ENCODE data around the gene PLA2G2A. TPM values are rescaled to one million over a fixed set of nuclear protein-coding genes. Genes with fewer than 3 reads are reported as not detected.

The PLA2G2A gene
- total and polyA plus RNA-seq, 2 of the 8 experiments (the other 6 are each of a cell fraction or from before 2014, with no cell fraction given): 0.69 to 3.7 TPM

DNA sequence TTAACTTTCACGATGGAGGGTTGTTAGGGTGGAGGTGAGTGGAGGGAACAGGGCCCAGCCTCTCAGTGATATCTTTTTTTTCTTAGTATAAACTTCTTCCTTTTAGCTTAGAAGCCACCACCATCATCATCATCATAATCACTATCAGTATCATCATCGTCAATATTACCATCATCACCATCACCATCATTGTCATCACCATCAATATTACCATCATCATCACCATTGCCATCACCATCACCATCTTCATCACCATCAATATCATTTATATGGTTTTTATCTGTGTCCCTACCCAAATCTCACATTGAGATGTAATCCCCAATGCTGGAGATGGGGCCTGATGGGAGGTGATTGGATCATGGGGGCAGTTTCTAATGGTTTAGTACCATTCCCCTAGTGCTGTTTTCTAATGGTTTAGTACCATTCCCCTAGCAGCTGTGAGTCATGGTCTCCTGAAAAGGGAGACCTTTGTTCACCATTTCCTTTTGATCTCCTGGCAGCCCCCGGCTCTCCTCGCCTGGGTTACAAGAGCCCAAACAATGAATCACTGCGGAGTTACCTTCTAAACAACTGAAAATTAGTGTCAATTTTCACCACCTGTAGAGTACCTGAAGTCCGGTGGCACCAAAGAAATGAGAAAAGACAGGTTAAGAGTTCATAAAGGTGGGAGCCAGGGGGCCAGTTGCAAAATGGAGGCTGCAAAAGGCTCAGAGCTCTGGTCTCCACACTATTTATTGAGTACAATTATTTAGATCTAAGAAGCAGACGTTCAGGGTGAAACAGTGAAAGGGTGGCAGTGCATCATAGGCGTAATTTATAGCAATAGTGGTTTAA, 52.9 kb downstream of the PLA2G2A start:
- H2BK20ac ChIP-seq (ENCODE audit: low read length): no peak overlapping the region
- H2BK12ac ChIP-seq (ENCODE audit: low read depth, low read length): no peak overlapping the region
- peaks cover 12 to 14% of the 10 kb centered on the region in 2 experiments for H3K9me3 ChIP-seq (ENCODE audit: insufficient read depth in 2 of 2, low read depth in 1 of 2, low read length in 1 of 2)
- H2AFZ ChIP-seq (ENCODE audit: low read length): no peak overlapping the region
- H3K36me3 ChIP-seq (ENCODE audit: control insufficient read depth in 2 of 4, insufficient read depth in 4 of 4, low read length in 3 of 4): no peaks in the 10 kb centered on the region
- no peak overlapping the region for H3K4ac ChIP-seq (replicated peaks; ENCODE audit: insufficient read length, low read depth, low read length)
- peaks cover 0 to 3% (median 0%) of the 10 kb centered on the region in 4 experiments; a peak in 1 of 7 replicates for H3K4me1 ChIP-seq (replicated peaks in 1 of 4; ENCODE audit: control insufficient read depth in 3 of 4, insufficient read depth in 4 of 4, low read length in 3 of 4)
- H4K91ac ChIP-seq (replicated peaks; ENCODE audit: insufficient read length, low read length): no peak overlapping the region
- H3K27ac ChIP-seq (ENCODE audit: low read depth, low read length): no peak overlapping the region
- ChIA-PET POLR2A (ENCODE audit: partially characterized antibody) (no interaction called here), CTCF (ENCODE audit: partially characterized antibody) (interaction anchor here (1.1 to 2.0 kb wide), 4 partner anchors 9 to 270 kb away, joined by 3 to 4 read pairs (median 4); no protein-coding TSS in a partner anchor)
- H3K23ac ChIP-seq (ENCODE audit: insufficient read length): no peak overlapping the region
- no peaks in the 10 kb centered on the region for H3K27me3 ChIP-seq (replicated peaks in 1 of 4; ENCODE audit: control insufficient read depth in 3 of 4, extremely low read depth in 1 of 4, insufficient read depth in 3 of 4, low read length in 3 of 4)
- H3K79me2 ChIP-seq (ENCODE audit: control insufficient read depth in 1 of 2, insufficient read depth in 2 of 2, low read length in 2 of 2): no peaks in the 10 kb centered on the region
- H3K4me3 ChIP-seq (ENCODE audit: extremely low read depth in 1 of 4, insufficient read depth in 2 of 4, low read depth in 3 of 4, low read length in 4 of 4): no peak overlapping the region
- DNase-seq (ENCODE audit: low read depth in 1 of 2, low spot score in 2 of 2) (no peak), FAIRE-seq (no peak)
- H3K18ac ChIP-seq (ENCODE audit: extremely low read depth, low read length): no peak overlapping the region
- no peak overlapping the region for H2BK5ac ChIP-seq (ENCODE audit: low read depth, low read length)
- no peak overlapping the region for H3K9ac ChIP-seq (replicated peaks in 1 of 4; ENCODE audit: extremely low read depth in 1 of 4, low read depth in 3 of 4, low read length in 3 of 4)
- TF ChIP-seq EZH2 (IDR thresholded peaks at IDR 0.05; ENCODE audit: low read depth, low read length, severe bottlenecking) (no peak), POLR2A (IDR thresholded peaks at IDR 0.05; ENCODE audit: control extremely low read depth in 1 of 2, low read depth in 2 of 2, low read length in 2 of 2) (no peak), CEBPB (IDR thresholded peaks at IDR 0.05; ENCODE audit: low read depth, low read length) (no peak), SP2 (IDR thresholded peaks at IDR 0.05; ENCODE audit: low read length) (no peak), EGR1 (IDR thresholded peaks at IDR 0.05; ENCODE audit: borderline replicate concordance, low read depth, low read length) (no peak)
- no peak overlapping the region for H2BK120ac ChIP-seq (replicated peaks; ENCODE audit: low read depth, low read length)
- H4K8ac ChIP-seq (ENCODE audit: extremely low read depth, insufficient read depth, low read length): no peak overlapping the region
- H3K23me2 ChIP-seq (ENCODE audit: low read depth, low read length): no peaks in the 10 kb centered on the region; the same call in 1 of the 2 replicates
- H3K79me1 ChIP-seq (ENCODE audit: low read depth, low read length): no peaks in the 10 kb centered on the region
- no peak overlapping the region for H3K14ac ChIP-seq (ENCODE audit: insufficient read length)
- H4K5ac ChIP-seq (ENCODE audit: insufficient read length, low read depth, low read length): no peak overlapping the region
- H2BK15ac ChIP-seq (ENCODE audit: low read length): no peak overlapping the region
- no peak overlapping the region for H2AK5ac ChIP-seq (ENCODE audit: low read depth, low read length)
- H3K56ac ChIP-seq (replicated peaks; ENCODE audit: insufficient read length, low read depth, low read length): no peak overlapping the region
- WGBS, 2 experiments (ENCODE audit: extremely low coverage in 1 of 2, insufficient coverage in 1 of 2, insufficient read length in 1 of 2, insufficient replicate concordance in 2 of 2, low coverage in 1 of 2, low lambda C conversion rate in 2 of 2, missing lambda C conversion rate in 1 of 2): 77% methylated on average over 8 of the region's 8 CpGs; no CpG with 5 or more reads in 1 of the 2 experiments
- H3K4me2 ChIP-seq (ENCODE audit: insufficient read depth in 1 of 2, low read depth in 2 of 2, low read length in 2 of 2): no peak overlapping the region
- H4K20me1 ChIP-seq (replicated peaks in 1 of 2; ENCODE audit: control insufficient read depth in 1 of 2, insufficient read depth in 2 of 2, low read length in 2 of 2): no peaks in the 10 kb centered on the region
